ENCODE results near the gene H2BK1. TPM values are rescaled to one million over a fixed set of nuclear protein-coding genes. Genes with fewer than 3 reads are reported as not detected.

Gene H2BK1
- polyA plus RNA-seq, 1 donor (not counting 4 experiments of a cell fraction or from before 2014, with no cell fraction given): not detected

DNA sequence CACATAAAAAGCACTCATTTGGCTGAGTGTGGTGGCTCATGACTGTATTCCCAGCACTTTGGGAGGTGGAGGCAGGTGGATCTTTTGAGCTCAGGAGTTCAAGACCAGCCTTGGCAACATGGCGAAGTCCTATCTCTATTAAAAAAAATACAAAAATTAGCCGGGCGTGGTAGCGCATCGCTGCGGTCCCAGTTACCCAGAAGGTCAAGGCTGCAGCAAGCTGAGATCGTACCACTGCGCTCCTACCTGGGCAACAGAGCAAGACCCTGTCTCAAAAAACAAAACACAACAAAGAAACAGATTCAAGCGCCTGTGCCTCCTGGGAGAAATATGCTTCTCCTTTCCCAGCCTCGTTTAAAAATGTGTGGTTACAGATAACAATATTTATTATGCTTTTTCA is 19.0 kb upstream of the H2BK1 start:
- Histone ChIP-seq H3K4me3 (ENCODE audit: control insufficient read depth in 2 of 3, extremely low read depth in 1 of 3, insufficient read depth in 2 of 3, low read depth in 1 of 3, low read length in 3 of 3) (no peak overlapping the region), H3K4me2 (ENCODE audit: control insufficient read depth, extremely low read depth, insufficient read depth, low read depth, low read length) (no peak overlapping the region), H3K9me3 (ENCODE audit: control insufficient read depth, low read depth, low read length) (no peaks in the 10 kb centered on the region), H2AFZ (ENCODE audit: control insufficient read depth, low read length) (no peak overlapping the region), H3K36me3 (ENCODE audit: control insufficient read depth in 2 of 2, extremely low read depth in 1 of 2, insufficient read depth in 2 of 2, low read length in 2 of 2) (peaks cover 7 to 15% of the 10 kb centered on the region in 2 experiments), H3K27me3 (ENCODE audit: control insufficient read depth, extremely low read depth, insufficient read depth, low read length) (no peaks in the 10 kb centered on the region), H3K27ac (ENCODE audit: control insufficient read depth, insufficient read depth, low read length) (no peak overlapping the region), H4K20me1 (ENCODE audit: control insufficient read depth, extremely low read depth, insufficient read depth, low read length) (no peaks in the 10 kb centered on the region), H3K4me1 (ENCODE audit: control insufficient read depth, extremely low read depth, insufficient read depth, low read length) (peaks cover 35% of the 10 kb centered on the region), H3K9ac (ENCODE audit: control insufficient read depth, extremely low read depth, insufficient read depth, low read length) (no peak overlapping the region), H3K9me1 (ENCODE audit: control insufficient read depth, extremely low read depth, insufficient read depth, low read length) (no peaks in the 10 kb centered on the region), H3K79me2 (ENCODE audit: control insufficient read depth, insufficient read depth, low read length) (peaks cover 44% of the 10 kb centered on the region)
- dilution Hi-C loops (cut with MboI; ENCODE audit: extremely low pct_ligation_motif_present, low sequenced_read_pairs): no loop called here
- no peak for FAIRE-seq
- no peak for DNase-seq (ENCODE audit: low read depth, low spot score)
- TF ChIP-seq CTCF (optimal IDR thresholded peaks at IDR 0.05 in 1 of 3, IDR thresholded peaks at IDR 0.05 in 1 of 3, conservative IDR thresholded peaks at IDR 0.05 in 1 of 3; ENCODE audit: extremely low read depth in 1 of 3, insufficient read depth in 2 of 3, low read length in 3 of 3) (no peak), EZH2 (IDR thresholded peaks at IDR 0.05; ENCODE audit: low read length) (no peak)

DNA sequence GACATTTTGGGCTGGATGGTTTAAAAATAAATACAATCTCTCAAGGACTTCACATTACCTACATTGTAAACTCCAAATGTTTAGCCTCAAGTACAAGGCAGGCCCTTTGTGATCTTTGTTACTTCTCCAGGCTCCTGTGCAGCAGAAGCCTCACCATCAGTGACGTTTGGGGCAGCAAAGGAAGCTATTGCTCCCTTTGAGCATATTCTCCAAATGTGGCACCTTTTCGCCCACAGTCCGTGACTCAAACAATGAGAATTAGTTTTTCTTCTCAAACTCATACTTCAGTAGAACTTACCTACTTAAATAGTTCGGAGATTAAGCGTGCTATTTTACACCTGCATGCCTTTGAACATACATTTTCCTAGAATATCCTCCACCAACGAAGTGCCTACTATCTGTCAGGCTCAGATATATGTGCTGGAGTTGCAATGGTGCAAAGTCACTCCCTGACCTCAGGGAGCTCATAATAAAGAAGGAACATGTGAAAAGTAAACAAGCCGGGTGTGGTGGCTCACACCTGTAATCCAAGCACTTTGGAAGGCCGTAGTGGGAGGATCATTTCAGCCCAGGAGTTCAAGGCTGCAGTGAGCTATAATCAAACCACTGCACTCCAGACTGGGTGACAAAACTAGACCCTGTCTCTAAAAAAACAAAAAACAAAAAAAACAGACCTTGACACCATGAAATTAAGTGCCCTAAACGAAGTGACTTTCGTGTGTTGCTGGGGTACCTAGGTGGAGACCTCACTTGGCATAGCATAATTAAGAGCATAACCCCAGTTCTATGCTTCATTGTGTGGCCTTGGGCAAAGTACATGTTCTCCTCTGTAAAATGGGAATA is 18.0 kb upstream of the H2BK1 start:
- Histone ChIP-seq H3K4me3 (ENCODE audit: control insufficient read depth in 2 of 3, extremely low read depth in 1 of 3, insufficient read depth in 2 of 3, low read depth in 1 of 3, low read length in 3 of 3) (peak overlapping the region; percentile 90 to 98 (median 96)), H3K9me1 (ENCODE audit: control insufficient read depth, extremely low read depth, insufficient read depth, low read length) (no peaks in the 10 kb centered on the region), H4K20me1 (ENCODE audit: control insufficient read depth, extremely low read depth, insufficient read depth, low read length) (no peaks in the 10 kb centered on the region), H3K4me2 (ENCODE audit: control insufficient read depth, extremely low read depth, insufficient read depth, low read depth, low read length) (peak overlapping the region; percentile 91), H3K36me3 (ENCODE audit: control insufficient read depth in 2 of 2, extremely low read depth in 1 of 2, insufficient read depth in 2 of 2, low read length in 2 of 2) (peaks cover 13 to 25% of the 10 kb centered on the region in 2 experiments), H3K9me3 (ENCODE audit: control insufficient read depth, low read depth, low read length) (no peaks in the 10 kb centered on the region), H3K27me3 (ENCODE audit: control insufficient read depth, extremely low read depth, insufficient read depth, low read length) (no peaks in the 10 kb centered on the region), H3K79me2 (ENCODE audit: control insufficient read depth, insufficient read depth, low read length) (peaks cover 34% of the 10 kb centered on the region), H3K4me1 (ENCODE audit: control insufficient read depth, extremely low read depth, insufficient read depth, low read length) (peaks cover 30% of the 10 kb centered on the region), H3K9ac (ENCODE audit: control insufficient read depth, extremely low read depth, insufficient read depth, low read length) (peak overlapping the region; percentile 88), H2AFZ (ENCODE audit: control insufficient read depth, low read length) (peak overlapping the region; percentile 98), H3K27ac (ENCODE audit: control insufficient read depth, insufficient read depth, low read length) (peak overlapping the region; percentile 36)
- no peak for TF ChIP-seq CTCF (optimal IDR thresholded peaks at IDR 0.05 in 1 of 3, IDR thresholded peaks at IDR 0.05 in 1 of 3, conservative IDR thresholded peaks at IDR 0.05 in 1 of 3; ENCODE audit: extremely low read depth in 1 of 3, insufficient read depth in 2 of 3, low read length in 3 of 3)
- TF ChIP-seq EZH2 (IDR thresholded peaks at IDR 0.05; ENCODE audit: low read length): no peak
- no peak for DNase-seq (ENCODE audit: low read depth, low spot score)
- no peak for FAIRE-seq
- dilution Hi-C loops (cut with MboI; ENCODE audit: extremely low pct_ligation_motif_present, low sequenced_read_pairs): no loop called here
